SU-DHL-6 (cell line): ENCODE data around the gene PDZD7.

Experiments
- H2AFZ ChIP-seq: fragments of 200-600 bp; sonication (generic); 2 replicates; pipeline ENCODE4 v1.6.1; 2014; ENCODE audit warnings: low read depth, mild to moderate bottlenecking, moderate library complexity, mixed read lengths, antibody characterized with exemption, low read length; ENCODE audit not compliant: severe bottlenecking
- H3F3A ChIP-seq: fragments of 200-600 bp; shearing (Covaris generic); 2 replicates; pipeline ENCODE4 v1.6.0; 2016; ENCODE audit warnings: antibody characterized with exemption, mild to moderate bottlenecking; ENCODE audit not compliant: insufficient read depth
- H3K27ac ChIP-seq: fragments of 200-600 bp; sonication (generic); 2 replicates; pipeline ENCODE4 v1.5.1; 2016; ENCODE audit warnings: low read depth, mild to moderate bottlenecking, low read length, moderate library complexity, mixed read lengths
- H3K27me3 ChIP-seq: fragments of 200-600 bp; sonication (generic), shearing (Covaris generic); 2 replicates; pipeline ENCODE4 v1.6.0; 2014; ENCODE audit warnings: mild to moderate bottlenecking, low read length
- H3K36me3 ChIP-seq: fragments of 200-600 bp; sonication (generic); 2 replicates; pipeline ENCODE4 v1.6.1; 2014; ENCODE audit warnings: mild to moderate bottlenecking, low read length, mixed read lengths
- H3K4me2 ChIP-seq: fragments of 300-600, 200-600 bp; shearing (Covaris generic), sonication (generic); 2 replicates; pipeline ENCODE4 v1.6.0; 2014; ENCODE audit warnings: low read length, low read depth, mild to moderate bottlenecking; ENCODE audit not compliant: poor library complexity, severe bottlenecking
- H3K4me3 ChIP-seq: fragments of 200-600 bp; sonication (generic); 2 replicates; pipeline ENCODE4 v1.5.1; 2014; ENCODE audit warnings: antibody characterized with exemption, low read length, mild to moderate bottlenecking, mixed read lengths; ENCODE audit not compliant: insufficient read depth, poor library complexity, severe bottlenecking
- H3K79me2 ChIP-seq: fragments of 200-600 bp; sonication (generic); 2 replicates; pipeline ENCODE4 v1.6.1; 2014; ENCODE audit warnings: mild to moderate bottlenecking, low read length, moderate library complexity; ENCODE audit not compliant: insufficient read depth
- H3K9ac ChIP-seq: fragments of 200-600 bp; sonication (generic); 2 replicates; pipeline ENCODE4 v1.7.0; 2014; ENCODE audit warnings: mild to moderate bottlenecking, low read length
- H3K9me2 ChIP-seq: fragments of 200-600 bp; sonication (generic); replicated peaks from 2 replicates; pipeline ENCODE4 v1.6.1; 2014; ENCODE audit warnings: low read length; ENCODE audit not compliant: insufficient read depth
- H3K9me3 ChIP-seq: fragments of 200-600 bp; sonication (generic); 2 replicates; pipeline ENCODE4 v1.6.1; 2014; ENCODE audit warnings: low read length, mixed read lengths; ENCODE audit not compliant: insufficient read depth
- H4K20me1 ChIP-seq: fragments of 200-600 bp; sonication (generic); 2 replicates; pipeline ENCODE4 v1.6.1; 2014; ENCODE audit warnings: low read depth, mild to moderate bottlenecking, antibody characterized with exemption, low read length, moderate library complexity, mixed read lengths
- CTCF ChIP-seq: fragments of 200-600 bp; sonication (generic); IDR thresholded peaks from one replicate; pipeline ENCODE4 v1.5.1; 2017; ENCODE audit warnings: antibody characterized with exemption, mild to moderate bottlenecking, low read length, moderate library complexity; ENCODE audit not compliant: insufficient read depth, poor library complexity, severe bottlenecking
- EZH2phosphoT487 ChIP-seq: fragments of 200-600 bp; sonication (generic), shearing (Covaris generic); conservative IDR thresholded peaks from 2 replicates; pipeline ENCODE4 v1.6.1; 2018; ENCODE audit warnings: mild to moderate bottlenecking, antibody characterized with exemption, low read length, moderate library complexity, mixed read lengths

The PDZD7 gene

DNA sequence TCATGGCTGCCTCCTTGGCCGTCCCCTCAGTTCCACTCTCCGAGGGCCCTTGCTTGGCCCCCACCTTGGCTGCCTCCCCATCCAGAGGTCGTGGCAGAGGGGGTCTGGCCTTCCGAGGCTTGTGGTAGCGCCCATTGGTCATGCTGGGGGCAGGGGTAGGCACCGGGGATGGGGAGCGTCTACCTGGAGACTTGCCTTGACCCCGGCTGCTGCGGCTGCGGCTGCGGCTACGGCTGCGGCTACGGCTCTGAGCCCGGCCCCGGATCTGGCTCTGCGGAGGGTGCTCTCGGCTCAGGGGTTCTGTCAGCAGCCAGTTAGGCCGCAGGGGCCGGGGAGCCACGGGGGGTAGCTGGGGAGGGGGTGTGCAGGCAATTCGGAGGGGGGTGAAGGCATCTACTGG, 20.6 kb downstream of the PDZD7 start:
- H3K27ac ChIP-seq = no peak overlapping the region
- no peaks in the 10 kb centered on the region for H3F3A ChIP-seq
- no peak overlapping the region for H3K4me3 ChIP-seq
- H3K4me2 ChIP-seq = no peak overlapping the region
- H4K20me1 ChIP-seq = no peaks in the 10 kb centered on the region
- no peak overlapping the region for H3K9ac ChIP-seq
- H2AFZ ChIP-seq = no peak overlapping the region
- H3K9me2 ChIP-seq = no peaks in the 10 kb centered on the region
- no peaks in the 10 kb centered on the region for H3K79me2 ChIP-seq
- no peak for TF ChIP-seq CTCF
- TF ChIP-seq EZH2phosphoT487 = no peak
- H3K9me3 ChIP-seq = no peaks in the 10 kb centered on the region
- H3K36me3 ChIP-seq = no peaks in the 10 kb centered on the region
- H3K27me3 ChIP-seq = no peaks in the 10 kb centered on the region

GRCh38 chr10:101008823-101009423, 22.0 kb downstream of the PDZD7 start:
- H3K9me2 ChIP-seq = no peaks in the 10 kb centered on the region
- no peak overlapping the region for H3K27ac ChIP-seq
- no peaks in the 10 kb centered on the region for H4K20me1 ChIP-seq
- H3K4me2 ChIP-seq = no peak overlapping the region
- H3F3A ChIP-seq = no peaks in the 10 kb centered on the region
- no peak overlapping the region for H3K4me3 ChIP-seq
- no peaks in the 10 kb centered on the region for H3K9me3 ChIP-seq
- H3K36me3 ChIP-seq = no peaks in the 10 kb centered on the region
- no peaks in the 10 kb centered on the region for H3K27me3 ChIP-seq
- TF ChIP-seq CTCF (no peak), EZH2phosphoT487 (no peak)
- H3K9ac ChIP-seq = no peak overlapping the region
- no peak overlapping the region for H2AFZ ChIP-seq
- no peaks in the 10 kb centered on the region for H3K79me2 ChIP-seq

GRCh38 chr10:101007915-101008822, 22.8 kb downstream of the PDZD7 start:
- no peaks in the 10 kb centered on the region for H3F3A ChIP-seq
- no peak overlapping the region for H3K27ac ChIP-seq
- H2AFZ ChIP-seq = no peak overlapping the region
- no peak overlapping the region for H3K4me2 ChIP-seq
- no peaks in the 10 kb centered on the region for H3K36me3 ChIP-seq
- no peak overlapping the region for H3K4me3 ChIP-seq
- H3K9me2 ChIP-seq = no peaks in the 10 kb centered on the region
- H4K20me1 ChIP-seq = no peaks in the 10 kb centered on the region
- no peaks in the 10 kb centered on the region for H3K9me3 ChIP-seq
- no peak overlapping the region for H3K9ac ChIP-seq
- no peaks in the 10 kb centered on the region for H3K27me3 ChIP-seq
- no peak for TF ChIP-seq EZH2phosphoT487
- TF ChIP-seq CTCF = no peak
- H3K79me2 ChIP-seq = no peaks in the 10 kb centered on the region
